A673 (cell line): ENCODE data around the gene SLC8A3.

ENCODE experiments used
- EZH2 ChIP-seq: fragments of 200-600 bp; sonication (generic); IDR thresholded peaks from 2 replicates; pipeline ENCODE4 v1.6.1; 2017; ENCODE audit warnings: borderline replicate concordance, low read depth, mild to moderate bottlenecking, mixed read lengths, antibody characterized with exemption, low read length; ENCODE audit not compliant: poor library complexity, severe bottlenecking
- TF ChIP-seq, protein P1 (sequence below): fragments of 300-800, 200-600 bp; sonication (generic); conservative IDR thresholded peaks from 2 replicates; pipeline ENCODE4 v1.5.1; 2017; ENCODE audit warnings: low read depth, mild to moderate bottlenecking, antibody characterized with exemption, low read length, moderate library complexity, mixed read lengths

DNA sequence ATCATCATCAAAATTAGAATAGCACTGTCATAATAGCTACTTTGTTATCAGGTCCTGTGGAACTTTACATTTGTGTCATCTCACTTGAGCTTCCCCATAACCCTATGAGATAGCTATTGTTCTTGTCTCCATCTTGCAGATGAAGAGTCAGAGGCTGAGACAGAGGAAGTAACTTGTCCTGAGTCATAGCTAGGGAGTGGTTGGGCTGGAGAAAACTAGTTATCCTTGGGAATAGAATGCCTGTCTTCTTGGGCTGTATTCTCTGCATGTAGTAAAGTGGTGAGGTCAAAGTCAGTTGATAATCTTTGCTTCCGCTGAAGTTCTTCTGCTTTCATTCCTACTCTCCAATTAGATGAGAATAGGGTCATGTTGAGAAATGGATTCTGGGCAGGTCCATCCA lies 192.5 kb downstream of the SLC8A3 start:
- no peak for TF ChIP-seq EZH2
- TF ChIP-seq, protein P1, sequence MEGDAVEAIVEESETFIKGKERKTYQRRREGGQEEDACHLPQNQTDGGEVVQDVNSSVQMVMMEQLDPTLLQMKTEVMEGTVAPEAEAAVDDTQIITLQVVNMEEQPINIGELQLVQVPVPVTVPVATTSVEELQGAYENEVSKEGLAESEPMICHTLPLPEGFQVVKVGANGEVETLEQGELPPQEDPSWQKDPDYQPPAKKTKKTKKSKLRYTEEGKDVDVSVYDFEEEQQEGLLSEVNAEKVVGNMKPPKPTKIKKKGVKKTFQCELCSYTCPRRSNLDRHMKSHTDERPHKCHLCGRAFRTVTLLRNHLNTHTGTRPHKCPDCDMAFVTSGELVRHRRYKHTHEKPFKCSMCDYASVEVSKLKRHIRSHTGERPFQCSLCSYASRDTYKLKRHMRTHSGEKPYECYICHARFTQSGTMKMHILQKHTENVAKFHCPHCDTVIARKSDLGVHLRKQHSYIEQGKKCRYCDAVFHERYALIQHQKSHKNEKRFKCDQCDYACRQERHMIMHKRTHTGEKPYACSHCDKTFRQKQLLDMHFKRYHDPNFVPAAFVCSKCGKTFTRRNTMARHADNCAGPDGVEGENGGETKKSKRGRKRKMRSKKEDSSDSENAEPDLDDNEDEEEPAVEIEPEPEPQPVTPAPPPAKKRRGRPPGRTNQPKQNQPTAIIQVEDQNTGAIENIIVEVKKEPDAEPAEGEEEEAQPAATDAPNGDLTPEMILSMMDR = no peak
